IMR-90 (cell line): ENCODE results near the gene CYP46A1.

Source experiments
- CEBPB ChIP-seq: IDR thresholded peaks from 2 replicates; pipeline ENCODE4 v1.6.1; 2012; ENCODE audit warnings: low read depth, low read length, improper control_type of control experiment
- CHD1 ChIP-seq: IDR thresholded peaks from 2 replicates; pipeline ENCODE4 v1.6.1; 2012; ENCODE audit warnings: low read depth, low read length, improper control_type of control experiment
- MAZ ChIP-seq: IDR thresholded peaks from 2 replicates; pipeline ENCODE4 v1.6.1; 2012; ENCODE audit warnings: low read depth, mild to moderate bottlenecking, low read length, improper control_type of control experiment, moderate library complexity, borderline replicate concordance
- MXI1 ChIP-seq: IDR thresholded peaks from 2 replicates; pipeline ENCODE4 v1.6.1; 2012; ENCODE audit warnings: low read depth, mild to moderate bottlenecking, low read length, moderate library complexity, borderline replicate concordance
- POLR2A ChIP-seq: IDR thresholded peaks from 2 replicates; pipeline ENCODE4 v1.6.1; 2012; ENCODE audit warnings: mild to moderate bottlenecking, low read depth, low read length
- RCOR1 ChIP-seq: IDR thresholded peaks from 2 replicates; pipeline ENCODE4 v1.6.1; 2012; ENCODE audit warnings: mild to moderate bottlenecking, low read length, improper control_type of control experiment; ENCODE audit not compliant: insufficient replicate concordance
- TF ChIP-seq, protein P1 (sequence below): conservative IDR thresholded peaks from 2 replicates; pipeline ENCODE4 v1.5.1; 2012; ENCODE audit warnings: mild to moderate bottlenecking, low read depth, low read length, improper control_type of control experiment

DNA sequence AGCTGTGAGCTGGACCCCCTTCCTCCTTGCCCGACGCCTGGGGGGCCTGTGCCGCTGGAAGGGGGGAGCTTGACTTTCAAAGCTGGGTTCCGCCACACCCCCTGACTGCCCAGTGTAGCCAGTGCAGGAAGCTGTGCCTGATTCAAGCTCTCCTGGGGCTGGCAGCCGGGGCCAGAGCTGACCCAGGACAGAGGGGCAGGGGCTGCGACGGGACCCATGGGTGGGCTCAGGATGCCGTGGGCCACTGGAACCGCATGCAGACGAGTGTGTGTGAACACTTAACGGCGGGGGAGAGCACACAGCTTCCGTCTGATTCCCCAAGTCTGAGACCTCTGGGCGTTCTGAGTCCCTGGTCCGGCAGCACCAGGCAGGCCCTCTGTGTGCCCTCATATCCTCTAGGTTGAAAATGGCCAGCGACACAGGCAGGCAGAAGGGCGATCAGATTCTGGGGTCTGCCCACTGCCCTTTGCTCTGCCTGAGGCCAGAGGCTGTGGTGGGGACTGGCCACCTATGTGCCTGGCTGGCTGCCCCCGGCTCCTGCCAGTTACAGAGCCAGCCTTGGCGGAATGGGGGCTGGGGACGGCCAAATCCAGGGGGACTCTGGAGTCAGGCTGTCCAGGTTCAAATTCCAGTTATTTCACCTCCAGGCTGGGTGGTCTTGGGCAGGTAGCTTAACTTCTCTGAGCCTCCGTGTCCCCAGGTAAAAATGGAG lies 54.0 kb downstream of the CYP46A1 start:
- TF ChIP-seq, protein P1, sequence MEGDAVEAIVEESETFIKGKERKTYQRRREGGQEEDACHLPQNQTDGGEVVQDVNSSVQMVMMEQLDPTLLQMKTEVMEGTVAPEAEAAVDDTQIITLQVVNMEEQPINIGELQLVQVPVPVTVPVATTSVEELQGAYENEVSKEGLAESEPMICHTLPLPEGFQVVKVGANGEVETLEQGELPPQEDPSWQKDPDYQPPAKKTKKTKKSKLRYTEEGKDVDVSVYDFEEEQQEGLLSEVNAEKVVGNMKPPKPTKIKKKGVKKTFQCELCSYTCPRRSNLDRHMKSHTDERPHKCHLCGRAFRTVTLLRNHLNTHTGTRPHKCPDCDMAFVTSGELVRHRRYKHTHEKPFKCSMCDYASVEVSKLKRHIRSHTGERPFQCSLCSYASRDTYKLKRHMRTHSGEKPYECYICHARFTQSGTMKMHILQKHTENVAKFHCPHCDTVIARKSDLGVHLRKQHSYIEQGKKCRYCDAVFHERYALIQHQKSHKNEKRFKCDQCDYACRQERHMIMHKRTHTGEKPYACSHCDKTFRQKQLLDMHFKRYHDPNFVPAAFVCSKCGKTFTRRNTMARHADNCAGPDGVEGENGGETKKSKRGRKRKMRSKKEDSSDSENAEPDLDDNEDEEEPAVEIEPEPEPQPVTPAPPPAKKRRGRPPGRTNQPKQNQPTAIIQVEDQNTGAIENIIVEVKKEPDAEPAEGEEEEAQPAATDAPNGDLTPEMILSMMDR: no peak
- no peak for TF ChIP-seq MAZ
- no peak for TF ChIP-seq POLR2A
- TF ChIP-seq CEBPB: no peak
- TF ChIP-seq CHD1: no peak
- no peak for TF ChIP-seq RCOR1
- no peak for TF ChIP-seq MXI1
